GM18511 (cell line): Measurements from ENCODE around the gene CLDND2.
"Not testable (repeated sequence)": the region's sequence is repeated elsewhere in the genome, so short reads cannot be mapped to it uniquely, and the experiment has no call there.

Experiments used
- ATAC-seq: cut with Tn5 transposase; IDR thresholded peaks from one replicate; pipeline ENCODE4 v1.9.1; 2021; ENCODE audit warnings: mild to moderate bottlenecking, moderate library complexity; ENCODE audit not compliant: unreplicated experiment

CLDND2 gene, protein sequence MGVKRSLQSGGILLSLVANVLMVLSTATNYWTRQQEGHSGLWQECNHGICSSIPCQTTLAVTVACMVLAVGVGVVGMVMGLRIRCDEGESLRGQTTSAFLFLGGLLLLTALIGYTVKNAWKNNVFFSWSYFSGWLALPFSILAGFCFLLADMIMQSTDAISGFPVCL

DNA sequence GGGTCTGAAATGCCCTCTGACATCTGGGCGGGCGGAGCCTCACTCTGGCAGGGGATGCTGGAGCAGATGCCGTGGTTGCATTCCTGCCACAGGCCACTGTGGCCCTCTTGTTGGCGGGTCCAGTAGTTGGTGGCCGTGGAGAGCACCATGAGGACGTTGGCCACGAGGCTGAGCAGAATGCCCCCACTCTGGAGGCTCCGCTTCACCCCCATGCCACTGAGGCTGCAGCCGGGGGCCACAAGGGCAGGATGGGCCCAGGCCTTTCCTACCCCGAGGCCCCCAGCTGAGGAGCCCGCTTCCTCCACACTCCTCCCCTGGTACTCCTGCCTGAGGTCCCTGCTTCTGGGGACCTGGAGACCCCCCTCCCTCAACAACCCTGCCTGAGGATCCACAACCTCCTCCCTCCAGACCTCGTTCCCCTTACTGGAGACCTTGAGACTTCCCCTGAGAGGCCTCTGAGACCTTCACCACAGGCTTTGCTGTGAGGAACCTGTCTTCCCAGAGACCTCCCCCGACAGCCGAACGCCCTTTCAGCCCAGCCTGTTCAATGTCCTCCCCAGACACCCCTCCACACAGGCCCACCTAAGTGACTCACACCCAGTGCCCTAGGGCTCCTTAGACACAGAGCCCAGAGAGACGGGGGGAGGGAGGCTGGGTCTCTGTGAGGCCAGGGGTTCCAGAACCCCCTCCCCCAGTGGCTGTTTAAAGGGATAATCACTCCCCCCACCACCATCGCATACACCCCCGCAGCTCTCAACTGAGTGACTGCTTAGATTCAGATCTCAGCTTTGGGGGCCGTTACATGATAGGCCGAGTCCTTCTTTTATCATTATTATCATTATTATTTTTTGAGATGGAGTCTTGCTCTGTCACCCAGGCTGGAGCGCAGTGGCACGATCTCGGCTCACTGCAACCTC is at the start of gene CLDND2:
TSS of gene CLDND2 (minus strand) at position 638 of the 917 bp plus-strand sequence. CDS start at position 212, 426 bp downstream.
- no peak for ATAC-seq

DNA sequence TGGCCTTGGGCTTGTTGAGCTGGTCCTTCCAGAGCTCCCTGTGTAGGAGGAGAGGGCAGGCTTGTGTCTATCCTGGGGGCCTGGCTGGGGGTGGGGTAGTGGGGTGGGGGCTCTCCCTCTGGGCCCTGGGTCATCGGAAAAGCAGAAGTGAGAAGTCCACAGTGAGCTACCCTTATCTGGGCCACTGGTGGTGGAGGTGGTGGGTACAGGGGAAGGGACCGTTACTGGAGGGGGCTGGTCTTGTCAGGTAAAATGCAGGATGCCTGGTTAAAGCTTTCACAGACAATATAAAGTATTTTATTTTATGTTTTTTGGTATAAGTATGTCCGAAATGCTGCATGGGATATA is 49.0 kb upstream of the CLDND2 start:
- ATAC-seq, result peak; percentile 52

DNA sequence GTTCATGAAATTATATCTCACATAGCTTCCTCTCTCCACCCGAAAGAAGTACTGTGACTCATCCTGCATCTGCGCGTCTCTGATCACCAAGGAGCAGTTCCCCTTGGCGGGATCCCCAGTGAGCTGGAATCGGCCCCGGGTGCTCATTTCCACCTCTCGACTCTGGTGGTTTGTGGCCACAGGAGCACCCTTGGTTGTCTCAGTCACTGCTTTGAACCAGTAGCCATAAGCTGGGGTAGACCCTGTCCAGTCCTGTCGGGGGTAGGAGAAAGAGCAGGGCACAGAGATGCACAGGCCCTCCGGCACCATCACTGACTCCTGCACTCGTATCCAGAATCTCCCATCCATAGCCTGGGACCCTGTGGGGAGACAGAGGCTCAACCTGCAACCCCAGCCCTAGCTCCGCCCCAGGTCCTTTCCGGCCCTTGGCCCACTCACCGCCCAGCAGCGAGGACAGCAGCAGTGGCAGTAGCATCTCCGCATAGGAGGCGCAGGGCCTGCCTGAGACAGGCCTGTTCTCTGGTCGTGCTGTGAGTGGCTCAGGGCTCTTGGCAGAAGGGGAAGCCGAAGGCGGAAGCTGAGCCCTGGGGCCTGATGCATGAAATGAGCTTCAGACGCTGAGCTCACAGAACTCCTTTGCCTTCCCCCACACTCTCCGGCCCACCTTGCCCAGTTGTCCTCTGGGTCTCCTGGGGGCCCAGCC is 48.5 kb upstream of the CLDND2 start, which contains the start of gene SIGLEC10:
TSS of gene SIGLEC10 (minus strand) at position 536 of the 703 bp plus-strand sequence. CDS start at position 475, 61 bp downstream.
- ATAC-seq, result peak; percentile 83

DNA sequence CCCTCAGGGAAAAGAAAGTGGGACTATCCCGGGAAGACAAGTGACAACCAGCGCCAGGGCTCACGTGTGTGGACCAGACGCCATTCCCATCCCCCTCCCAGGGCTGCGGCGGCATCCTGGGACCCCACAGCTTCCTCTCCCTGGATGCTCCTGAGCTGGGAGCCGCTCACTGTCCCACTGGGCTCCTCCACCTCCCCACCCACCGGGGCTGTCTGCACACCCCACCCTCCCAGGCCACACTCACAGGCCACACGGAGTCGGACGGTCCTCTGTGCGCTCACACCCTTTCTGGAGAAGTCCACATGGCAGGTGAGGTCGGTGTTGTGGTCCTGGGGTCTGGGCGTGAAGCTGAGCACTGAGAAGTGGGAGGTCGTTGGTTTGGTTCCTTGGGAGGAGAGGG is 47.6 kb upstream of the CLDND2 start:
- not testable (repeated sequence) for ATAC-seq

DNA sequence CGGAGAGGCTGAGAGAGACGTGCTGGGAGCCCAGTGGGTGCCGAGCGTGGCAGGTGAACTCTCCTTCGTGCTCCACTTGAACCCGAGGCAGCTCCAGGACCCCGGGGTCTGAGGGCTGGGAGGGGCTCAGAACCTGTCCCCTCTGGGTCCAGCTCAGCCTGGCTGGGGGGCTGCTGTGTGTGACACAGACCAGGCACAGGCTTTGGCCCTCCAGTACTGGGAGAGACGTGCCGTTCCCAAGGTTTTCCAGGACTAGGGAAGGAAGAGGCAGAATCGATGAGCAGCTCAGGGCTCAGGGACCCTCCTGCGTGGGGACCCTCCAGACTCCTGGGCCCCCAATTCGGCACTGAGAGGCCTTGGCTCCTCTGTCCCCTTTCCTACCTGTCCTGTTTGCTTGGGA is 46.4 kb upstream of the CLDND2 start:
- no peak for ATAC-seq

DNA sequence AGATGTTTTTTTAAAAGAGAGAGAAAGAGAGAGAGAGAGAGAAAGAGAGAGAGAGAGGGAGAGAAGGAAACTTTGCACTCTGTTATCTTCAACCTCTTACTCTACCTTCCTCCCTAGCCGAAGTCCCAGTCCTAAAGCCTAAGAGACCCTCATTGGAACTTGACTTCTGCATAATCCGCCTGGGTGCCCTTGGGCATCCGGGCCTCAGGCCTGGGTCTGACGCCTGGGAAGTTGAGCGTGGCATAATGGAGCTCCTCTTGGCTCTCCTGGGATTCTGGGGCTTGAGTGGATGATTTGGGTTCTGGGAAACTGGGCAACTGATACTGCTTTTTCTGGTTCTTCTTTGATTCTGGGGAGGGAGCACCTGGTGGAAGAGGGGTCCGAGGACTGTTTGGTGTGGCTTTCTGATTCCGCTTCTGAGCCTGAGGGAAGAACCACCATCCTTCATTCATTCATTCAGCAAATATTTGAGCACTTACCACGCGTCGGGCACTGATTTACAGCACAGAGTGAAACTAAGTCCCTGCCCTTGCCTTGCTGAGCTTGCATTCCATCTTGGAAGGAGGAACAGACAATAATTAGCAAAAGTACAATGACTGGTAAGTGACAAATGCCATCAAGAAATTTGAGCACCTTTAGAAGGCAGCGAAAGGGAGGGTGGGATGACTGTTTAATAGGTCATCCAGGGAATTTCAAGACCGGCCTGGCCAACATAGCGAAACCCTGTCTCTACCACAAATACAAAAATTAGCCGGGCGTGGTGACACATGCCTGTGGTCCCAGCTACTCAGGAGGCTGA is 42.3 kb upstream of the CLDND2 start:
- no peak for ATAC-seq

DNA sequence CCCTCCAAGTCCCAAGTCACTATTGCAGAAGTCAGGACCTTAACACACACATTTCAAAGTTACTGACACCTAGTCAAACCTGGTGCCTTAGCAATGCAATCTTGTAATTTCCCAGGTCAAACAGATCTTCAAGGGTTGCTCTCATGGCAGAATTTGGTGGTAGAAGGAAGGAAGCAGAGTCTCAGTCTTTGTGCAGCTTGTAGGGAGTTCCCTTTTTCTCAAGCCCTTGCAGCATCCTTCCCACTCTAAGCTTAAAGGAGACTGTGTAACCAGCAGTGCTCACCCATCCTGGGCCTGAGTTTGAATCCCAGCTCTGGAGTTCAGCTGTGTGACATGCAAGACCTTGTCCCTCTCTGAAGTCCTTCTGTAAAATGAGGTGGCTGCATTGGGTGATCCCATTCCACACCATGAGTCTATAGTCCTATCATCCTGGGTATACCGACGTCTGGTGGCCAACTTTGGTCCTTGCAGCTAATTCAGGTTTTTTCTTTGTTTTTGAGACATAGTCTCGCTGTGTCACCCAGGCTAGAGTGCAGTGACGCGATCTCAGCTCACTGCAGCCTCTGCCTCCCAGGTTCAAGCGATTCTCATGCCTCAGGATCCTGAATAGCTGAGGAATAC is 38.8 kb upstream of the CLDND2 start:
- no peak for ATAC-seq

DNA sequence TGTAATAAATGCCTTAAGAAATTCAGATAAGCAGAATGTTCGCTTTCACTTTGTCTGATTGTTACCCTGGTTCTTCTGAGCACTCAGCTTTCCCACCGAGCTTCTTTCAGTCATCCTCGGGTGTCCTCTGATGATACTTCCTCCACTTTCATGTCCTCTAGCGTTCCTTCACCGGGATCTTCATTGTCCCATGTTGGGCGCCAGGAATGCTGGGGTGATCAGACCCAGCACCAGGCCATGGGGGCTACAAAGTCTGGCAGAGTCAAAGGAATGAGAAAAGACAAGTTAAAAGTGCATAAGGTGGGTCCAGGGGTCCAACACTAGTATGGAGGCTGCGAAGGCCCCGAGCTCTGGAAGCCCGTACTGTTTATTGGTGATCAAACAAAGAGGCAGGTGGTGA is 33.3 kb upstream of the CLDND2 start:
- ATAC-seq, result no peak

DNA sequence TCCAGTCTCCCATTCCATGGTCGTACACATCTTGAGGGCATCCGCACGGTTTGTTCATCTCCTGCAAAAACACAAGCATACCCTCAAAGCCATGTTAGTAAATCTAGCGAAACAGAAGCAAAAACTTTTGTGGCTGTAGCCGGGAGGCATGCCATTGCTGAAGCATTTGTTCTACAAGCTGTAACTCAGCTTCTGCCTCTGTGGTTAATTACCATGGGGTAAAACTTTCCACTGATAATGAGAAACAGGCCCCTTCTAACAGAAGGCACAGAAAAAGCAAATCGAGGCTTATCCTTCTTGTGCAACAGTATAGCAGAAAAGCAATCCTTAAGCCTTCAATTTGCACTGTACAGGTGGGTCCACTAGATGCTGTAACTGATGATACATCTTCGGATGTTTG is 31.1 kb upstream of the CLDND2 start:
- not testable (repeated sequence) for ATAC-seq

DNA sequence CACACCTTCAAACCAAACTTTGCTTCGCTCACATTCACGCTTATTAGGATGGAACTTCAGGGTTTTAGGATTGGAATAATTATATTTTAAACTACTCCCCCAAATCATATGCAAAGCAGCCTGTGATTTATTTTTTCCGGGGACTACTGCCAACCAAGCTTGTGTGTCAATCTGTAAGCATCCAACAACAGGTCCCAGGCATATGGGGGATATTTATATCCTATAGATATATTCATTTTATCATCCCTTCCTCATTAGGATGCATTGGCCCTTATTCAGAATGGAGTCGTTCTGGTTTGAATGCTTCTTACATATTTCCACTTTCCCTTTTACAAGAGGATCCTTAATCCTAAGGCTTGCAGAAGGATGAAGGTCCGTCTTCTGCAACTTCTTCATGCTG is 30.4 kb upstream of the CLDND2 start:
- no peak for ATAC-seq

DNA sequence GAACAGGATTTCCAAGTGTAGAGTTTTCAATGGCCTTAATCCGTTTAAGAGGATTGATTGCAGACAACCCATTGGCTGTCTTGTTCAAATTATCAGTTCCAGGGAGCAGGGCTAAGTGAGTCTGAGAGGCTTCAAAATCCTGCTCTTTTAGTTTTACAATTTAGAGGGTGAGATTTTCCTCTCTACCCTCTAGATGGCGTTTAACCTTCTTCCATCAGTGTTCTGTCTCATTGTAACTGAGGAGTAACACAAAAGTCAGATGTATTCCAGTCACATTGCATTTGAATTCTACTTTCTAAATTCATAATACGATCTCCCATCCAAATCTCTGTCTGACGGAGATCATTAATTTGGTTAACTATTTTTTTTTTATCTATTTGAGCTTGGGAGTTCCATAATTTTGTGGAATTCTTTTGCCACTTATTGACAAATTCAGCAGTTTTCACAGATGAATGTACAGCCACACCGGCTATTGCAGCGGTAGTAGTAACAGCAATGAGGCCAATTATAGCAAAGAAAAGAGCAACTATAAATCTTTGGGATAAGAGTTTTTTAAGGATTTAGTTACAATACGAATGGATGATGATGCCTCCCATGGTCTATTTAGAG is 29.4 kb upstream of the CLDND2 start:
- no peak for ATAC-seq

DNA sequence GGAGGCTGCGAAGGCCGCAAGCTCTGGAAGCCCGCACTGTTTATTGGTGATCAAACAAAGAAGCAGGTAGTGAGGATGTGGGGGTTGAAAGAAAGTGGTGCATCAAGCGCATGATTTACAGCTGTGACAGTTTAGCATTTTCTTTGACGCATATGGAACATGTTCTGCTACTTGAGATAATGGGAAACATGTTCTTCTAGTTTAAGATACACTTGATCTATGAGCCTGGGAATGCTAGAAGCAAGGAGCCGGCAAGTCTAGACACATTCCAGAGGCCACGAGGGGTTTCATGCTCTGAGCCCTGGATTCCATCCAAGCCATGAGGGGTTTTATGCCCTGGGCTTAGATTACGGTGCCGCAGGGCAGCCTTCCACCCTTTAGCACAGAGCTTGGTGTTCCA is 28.6 kb upstream of the CLDND2 start:
- not testable (repeated sequence) for ATAC-seq

DNA sequence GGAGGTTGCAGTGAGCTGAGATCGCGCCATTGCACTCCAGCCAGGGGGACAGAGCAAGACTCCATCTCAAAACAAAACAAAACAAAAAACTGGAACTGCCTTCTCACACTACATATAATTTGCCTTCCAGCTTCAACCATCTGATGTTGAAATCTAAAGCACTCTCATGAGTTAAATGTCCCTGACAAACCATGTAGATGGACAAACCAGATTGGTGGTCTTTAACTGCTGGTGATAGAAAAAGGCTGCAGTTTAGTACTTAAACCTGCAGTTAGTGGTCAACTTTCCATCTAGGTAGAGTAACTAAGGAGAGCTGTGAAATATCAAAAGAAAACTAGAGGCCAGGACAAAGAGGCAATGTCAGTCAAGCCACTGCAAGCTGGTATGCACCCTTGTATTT is 27.4 kb upstream of the CLDND2 start:
- no peak for ATAC-seq

DNA sequence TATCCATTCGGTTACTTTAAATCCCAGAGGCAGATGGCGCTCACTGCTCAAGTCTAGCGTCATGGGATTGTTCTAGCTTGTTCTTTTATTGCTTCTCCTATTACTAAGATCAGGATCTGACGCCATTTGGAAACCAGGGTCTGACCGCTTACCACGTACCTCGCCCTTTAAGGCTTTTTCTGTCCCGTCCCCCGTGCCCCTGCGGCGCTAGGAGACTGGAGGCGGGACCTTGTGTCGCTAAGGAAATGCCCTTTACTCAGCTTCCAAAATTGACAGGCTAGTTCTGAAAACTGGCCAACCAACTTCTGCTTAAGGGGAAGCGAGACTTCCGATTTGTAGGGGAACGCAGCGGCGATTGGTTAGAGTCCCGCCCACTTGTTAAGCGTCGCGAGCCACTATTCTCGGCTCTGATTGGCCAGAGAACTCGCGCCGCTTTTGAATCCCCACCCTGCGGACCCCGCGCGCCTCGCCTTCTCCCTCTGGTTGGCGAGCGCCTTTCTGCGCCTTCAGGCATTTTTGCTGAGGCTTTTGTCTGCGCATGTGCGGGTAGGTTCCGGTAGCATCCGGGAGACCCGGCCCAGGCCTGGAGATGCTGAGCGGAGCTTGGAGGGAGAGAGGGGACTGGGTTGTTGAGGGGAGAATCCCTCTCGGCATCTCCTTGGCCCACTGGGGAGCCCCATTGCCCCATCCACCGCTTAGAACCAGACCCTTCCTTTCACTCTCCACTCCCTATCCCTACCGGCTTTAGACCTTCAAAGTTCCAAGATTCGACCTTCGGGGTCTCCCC is 25.4 kb upstream of the CLDND2 start:
- peak; percentile 87 for ATAC-seq

DNA sequence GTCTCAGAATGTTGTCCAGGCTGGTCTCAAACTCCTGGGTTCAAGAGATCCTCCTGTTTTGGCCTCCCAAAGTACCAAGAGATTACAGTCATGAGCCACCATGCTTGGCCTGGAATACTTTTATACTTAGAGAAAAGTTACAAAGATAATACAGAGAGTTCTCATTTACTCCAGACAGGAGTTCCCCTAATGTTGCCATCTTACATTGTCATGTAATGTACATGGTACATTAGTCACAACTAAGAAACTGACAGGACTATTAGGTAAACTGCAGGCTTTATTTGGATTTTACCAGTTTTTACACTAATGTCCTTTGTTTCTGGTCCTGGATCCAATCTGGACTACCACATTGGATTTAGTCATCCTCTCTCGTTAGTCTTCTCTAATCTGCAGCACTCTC is 23.9 kb upstream of the CLDND2 start:
- ATAC-seq, result no peak

DNA sequence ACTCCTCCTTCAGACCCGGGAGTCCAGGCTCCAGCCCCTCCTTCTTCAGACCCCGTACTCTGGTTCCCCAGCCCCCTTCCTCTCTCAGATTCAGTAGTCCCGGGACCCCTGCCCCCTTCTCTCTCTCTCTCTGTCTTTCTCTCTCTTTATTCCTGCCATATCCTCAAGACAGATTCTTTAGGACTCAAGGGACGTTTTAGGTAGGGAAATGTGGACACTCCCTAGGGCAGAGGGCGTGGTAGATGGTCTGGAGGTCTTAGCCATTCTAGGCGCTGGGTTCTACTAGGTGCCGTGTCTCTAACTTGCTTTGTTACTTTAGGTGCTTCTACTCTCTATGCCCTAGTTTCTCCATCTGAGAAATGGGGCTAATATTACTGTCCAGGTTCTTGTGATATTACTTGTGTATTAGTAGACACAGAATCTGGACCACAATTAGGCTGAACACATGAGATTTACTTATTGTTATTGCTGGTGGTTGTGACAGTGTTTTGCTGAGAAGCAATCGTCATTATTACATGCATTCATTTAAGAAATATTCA is 22.3 kb upstream of the CLDND2 start:
- ATAC-seq, result no peak

DNA sequence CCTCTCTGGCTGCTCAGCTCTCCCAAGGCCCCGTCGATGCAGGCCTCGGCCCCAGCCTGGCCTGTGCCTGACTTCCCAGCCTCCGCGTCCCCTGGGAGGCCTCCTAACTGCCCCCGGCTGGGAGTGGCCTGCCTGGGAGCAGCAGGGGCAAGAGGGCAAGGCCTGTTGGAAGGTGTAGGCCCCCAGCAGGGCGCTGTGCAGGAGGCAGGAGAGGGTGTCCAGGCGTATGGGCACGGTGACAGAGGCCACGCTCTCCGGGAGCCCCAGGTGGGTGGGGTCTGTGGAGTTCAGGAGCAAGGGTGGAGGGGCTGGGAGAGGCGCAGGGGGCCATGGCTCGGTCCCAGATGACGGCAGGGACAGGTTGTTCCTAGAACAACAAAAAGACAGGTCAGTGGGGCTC is 20.3 kb upstream of the CLDND2 start:
- no peak for ATAC-seq

DNA sequence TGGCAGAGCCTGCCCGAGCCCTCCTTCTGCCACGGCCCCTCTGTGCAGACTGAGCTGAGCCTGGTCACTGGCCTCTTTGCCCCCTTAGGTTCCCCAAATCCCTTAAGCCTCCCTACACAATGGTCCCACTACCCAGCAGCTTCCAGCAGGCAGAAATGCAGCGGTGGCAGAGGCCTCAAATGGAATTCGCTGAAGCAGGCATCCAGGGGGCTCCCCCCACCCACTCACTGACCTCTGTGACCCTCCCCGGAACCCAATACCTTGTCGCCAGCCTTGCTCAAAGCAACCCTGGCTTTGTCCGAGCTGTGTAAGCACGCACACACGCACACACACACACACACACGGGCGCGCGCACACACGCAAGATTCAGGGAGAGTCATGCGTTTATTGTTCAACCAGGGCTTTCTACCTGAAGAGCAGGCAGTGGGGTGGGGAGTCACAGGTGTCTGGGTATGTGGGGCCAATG is 19.2 kb upstream of the CLDND2 start, which contains the start of gene LIM2:
TSS of gene LIM2 (minus strand) at position 51 of the 466 bp plus-strand sequence. CDS start 531 bp downstream, outside the sequence.
- ATAC-seq, result no peak
